CD14-positive monocyte (primary cell): ENCODE data around the gene PBX3. TPM values are rescaled to one million over a fixed set of nuclear protein-coding genes. Genes with fewer than 3 reads are reported as not detected.

Experiments used
- DNase-seq, 3 donors: peaks; one replicate each; pipeline ENCODE4 v3.0.0-alpha.2; 2011 to 2022
- H2AFZ ChIP-seq: 2 replicates; pipeline ENCODE4 v1.6.0; 2012; ENCODE audit warnings: mild to moderate bottlenecking, low read depth, low read length, inconsistent platforms; ENCODE audit not compliant: insufficient read depth, poor library complexity, severe bottlenecking
- H3K27ac ChIP-seq, 2 donors: 1 replicate in 1 of 2; 2 replicates in 1 of 2; pipeline ENCODE4 v1.5.1; 2012 to 2013; ENCODE audit warnings: low read length in 2 of 2, control low read depth in 1 of 2, inconsistent platforms in 1 of 2, low read depth in 1 of 2, mild to moderate bottlenecking in 1 of 2
- H3K27me3 ChIP-seq, 2 donors: one replicate each; pipeline versions ENCODE4 v1.6.0 to v1.6.1; 2011 to 2013; ENCODE audit warnings: low read length in 2 of 2; ENCODE audit not compliant: control insufficient read depth in 2 of 2, insufficient read depth in 2 of 2
- H3K36me3 ChIP-seq, 2 donors: replicated peaks in 1 of 2; 1 replicate in 1 of 2; 2 replicates in 1 of 2; pipeline versions ENCODE4 v1.5.1 to v1.6.1; 2012 to 2013; ENCODE audit warnings: low read length in 2 of 2, control low read depth in 1 of 2, inconsistent platforms in 1 of 2, mild to moderate bottlenecking in 1 of 2; ENCODE audit not compliant: insufficient read depth in 2 of 2, control insufficient read depth in 1 of 2
- H3K4me1 ChIP-seq, 2 donors: 1 replicate in 1 of 2; 2 replicates in 1 of 2; pipeline versions ENCODE4 v1.5.1 to v1.6.1; 2012 to 2013; ENCODE audit warnings: low read length in 2 of 2, control low read depth in 1 of 2, inconsistent platforms in 1 of 2, mild to moderate bottlenecking in 1 of 2, moderate library complexity in 1 of 2; ENCODE audit not compliant: insufficient read depth in 2 of 2, control insufficient read depth in 1 of 2
- H3K4me2 ChIP-seq: replicated peaks from 2 replicates; pipeline ENCODE3; 2012; ENCODE audit warnings: low read length, moderate library complexity, mild to moderate bottlenecking; ENCODE audit not compliant: poor library complexity, severe bottlenecking; ENCODE audit errors: extremely low read depth
- H3K4me3 ChIP-seq, 3 experiments: fragments of 200-600 bp in 1 of 3; sonication (generic) in 1 of 3; replicated peaks in 1 of 3; 1 replicate in 2 of 3; 2 replicates in 1 of 3; pipeline ENCODE4 v1.5.1; 2011 to 2013; ENCODE audit warnings: low read length in 3 of 3, mild to moderate bottlenecking in 3 of 3, control low read depth in 2 of 3, low read depth in 2 of 3, inconsistent platforms in 1 of 3, moderate library complexity in 1 of 3
- H3K79me2 ChIP-seq: 2 replicates; pipeline ENCODE4 v1.6.0; 2012; ENCODE audit warnings: mild to moderate bottlenecking, control low read depth, inconsistent platforms, low read length, moderate library complexity; ENCODE audit not compliant: insufficient read depth
- H3K9ac ChIP-seq: 2 replicates; pipeline ENCODE4 v1.6.0; 2017; ENCODE audit warnings: low read length, mild to moderate bottlenecking; ENCODE audit not compliant: insufficient read depth, poor library complexity, severe bottlenecking
- H3K9me3 ChIP-seq, 2 donors: replicated peaks in 1 of 2; 1 replicate in 1 of 2; 2 replicates in 1 of 2; pipeline versions ENCODE4 v1.5.1 to v1.6.1; 2012 to 2013; ENCODE audit warnings: low read length in 2 of 2, control low read depth in 1 of 2; ENCODE audit not compliant: control insufficient read depth in 1 of 2, insufficient read depth in 1 of 2
- H4K20me1 ChIP-seq: 2 replicates; pipeline ENCODE4 v1.6.0; 2012; ENCODE audit warnings: mild to moderate bottlenecking, low read length, control low read depth, moderate library complexity; ENCODE audit not compliant: insufficient read depth
- H3K27ac Mint-ChIP-seq, 7 donors: one replicate each; pipeline ENCODE4 v1.8.0; 2020; ENCODE audit warnings: mild to moderate bottlenecking in 7 of 7, mixed read lengths in 7 of 7, moderate library complexity in 6 of 7, inconsistent platforms in 2 of 7
- H3K27me3 Mint-ChIP-seq, 3 donors: one replicate each; pipeline ENCODE4 v1.8.0; 2021 to 2022; ENCODE audit warnings: low read depth in 3 of 3, mild to moderate bottlenecking in 3 of 3, mixed read lengths in 3 of 3, moderate library complexity in 3 of 3, inconsistent platforms in 1 of 3
- H3K36me3 Mint-ChIP-seq, 2 donors: one replicate each; pipeline ENCODE4 v1.8.0; 2020; ENCODE audit warnings: mixed read lengths in 2 of 2, inconsistent platforms in 1 of 2, mild to moderate bottlenecking in 1 of 2
- H3K4me1 Mint-ChIP-seq: one replicate; pipeline ENCODE4 v1.8.0; 2020; ENCODE audit warnings: mild to moderate bottlenecking, mixed read lengths
- H3K4me3 Mint-ChIP-seq, 2 donors: one replicate each; pipeline ENCODE4 v1.8.0; 2020; ENCODE audit warnings: mild to moderate bottlenecking in 2 of 2, mixed read lengths in 2 of 2, moderate library complexity in 1 of 2
- H3K9me3 Mint-ChIP-seq, 7 donors: one replicate each; pipeline ENCODE4 v1.8.0; 2020 to 2022; ENCODE audit warnings: mixed read lengths in 7 of 7, mild to moderate bottlenecking in 6 of 7, moderate library complexity in 6 of 7, inconsistent platforms in 2 of 7
- WGBS: methylation state at CpG from one replicate; pipeline ENCODE4 v1.1.5; 2013; ENCODE audit warnings: missing lambda C conversion rate; ENCODE audit not compliant: insufficient coverage; 5-methylcytosine and 5-hydroxymethylcytosine counted together
- intact Hi-C, 2 donors: fragments of 100-400 bp; cut with micrococcal nuclease; formaldehyde crosslinking; loops; one replicate each; pipeline versions ENCODE4 v1.15.0 to v1.15.1; 2023
- polyA plus RNA-seq, 3 donors: library from polyadenylated mRNA; depleted of rRNA in 1 of 3; unstranded in 2 of 3; stranded (reverse) in 1 of 3; fragments of 300-500 nt in 2 of 3; fragments of >200 nt in 1 of 3; fragmentation: Illumina TruSeq in 2 of 3; gene quantifications; 1 replicate in 2 of 3; 2 replicates in 1 of 3; pipeline ENCODE4 v1.2.3, GENCODE V29; 2012 to 2021
- TF ChIP-seq, protein P1 (sequence below): fragments of 200-600 bp; IDR thresholded peaks from one replicate; pipeline ENCODE4 v1.8.0; 2022; ENCODE audit warnings: antibody characterized with exemption, mild to moderate bottlenecking

The PBX3 gene
- polyA plus RNA-seq, 3 donors = 6.6 to 22.7 (median 7.1) TPM

DNA sequence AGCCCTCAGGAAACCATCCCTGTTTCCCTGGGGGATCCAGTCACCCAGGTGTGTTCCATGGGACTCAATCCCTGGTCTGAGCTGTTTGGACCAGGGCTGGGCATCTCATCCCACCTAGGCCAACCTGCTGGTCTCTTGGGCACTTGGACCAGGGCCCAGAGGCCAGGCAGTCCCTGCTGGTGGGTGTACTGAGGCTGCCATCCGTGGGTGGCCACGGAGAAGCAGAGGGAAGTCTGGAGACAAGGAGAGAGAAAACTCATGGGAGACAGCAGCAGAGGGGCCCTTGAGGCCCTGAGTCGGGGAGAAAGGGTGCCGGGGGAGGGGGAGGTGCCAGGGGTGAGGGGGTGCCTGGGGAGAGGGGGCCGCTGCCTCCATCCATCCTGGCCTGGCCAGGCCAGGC, 247.8 kb downstream of the PBX3 start:
- Mint-ChIP-seq H3K4me1 (no peaks in the 10 kb centered on the region), H3K27me3 (peaks cover 0 to 5% (median 2%) of the 10 kb centered on the region in 3 donors), H3K9me3 (peaks cover 0 to 2% (median 0%) of the 10 kb centered on the region in 7 donors), H3K36me3 (no peaks in the 10 kb centered on the region), H3K27ac (no peak overlapping the region), H3K4me3 (no peak overlapping the region)
- no peak for DNase-seq
- H3K9me3 ChIP-seq = no peaks in the 10 kb centered on the region
- H3K4me2 ChIP-seq = no peak overlapping the region
- H3K4me1 ChIP-seq = no peaks in the 10 kb centered on the region
- intact Hi-C loops = no loop called here
- H2AFZ ChIP-seq = no peak overlapping the region
- no peaks in the 10 kb centered on the region for H3K79me2 ChIP-seq
- TF ChIP-seq, protein P1, sequence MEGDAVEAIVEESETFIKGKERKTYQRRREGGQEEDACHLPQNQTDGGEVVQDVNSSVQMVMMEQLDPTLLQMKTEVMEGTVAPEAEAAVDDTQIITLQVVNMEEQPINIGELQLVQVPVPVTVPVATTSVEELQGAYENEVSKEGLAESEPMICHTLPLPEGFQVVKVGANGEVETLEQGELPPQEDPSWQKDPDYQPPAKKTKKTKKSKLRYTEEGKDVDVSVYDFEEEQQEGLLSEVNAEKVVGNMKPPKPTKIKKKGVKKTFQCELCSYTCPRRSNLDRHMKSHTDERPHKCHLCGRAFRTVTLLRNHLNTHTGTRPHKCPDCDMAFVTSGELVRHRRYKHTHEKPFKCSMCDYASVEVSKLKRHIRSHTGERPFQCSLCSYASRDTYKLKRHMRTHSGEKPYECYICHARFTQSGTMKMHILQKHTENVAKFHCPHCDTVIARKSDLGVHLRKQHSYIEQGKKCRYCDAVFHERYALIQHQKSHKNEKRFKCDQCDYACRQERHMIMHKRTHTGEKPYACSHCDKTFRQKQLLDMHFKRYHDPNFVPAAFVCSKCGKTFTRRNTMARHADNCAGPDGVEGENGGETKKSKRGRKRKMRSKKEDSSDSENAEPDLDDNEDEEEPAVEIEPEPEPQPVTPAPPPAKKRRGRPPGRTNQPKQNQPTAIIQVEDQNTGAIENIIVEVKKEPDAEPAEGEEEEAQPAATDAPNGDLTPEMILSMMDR = no peak
- H3K27ac ChIP-seq = no peak overlapping the region
- H3K36me3 ChIP-seq = no peaks in the 10 kb centered on the region
- no peaks in the 10 kb centered on the region for H3K27me3 ChIP-seq
- no peak overlapping the region for H3K4me3 ChIP-seq
- no peaks in the 10 kb centered on the region for H4K20me1 ChIP-seq
- 100% methylated on average over 3 of the region's 5 CpGs for WGBS
- H3K9ac ChIP-seq = no peak overlapping the region

GRCh38 chr9:125995706-125996105, 248.5 kb downstream of the PBX3 start:
- Mint-ChIP-seq H3K27me3 (peaks cover 0 to 8% (median 4%) of the 10 kb centered on the region in 3 donors), H3K36me3 (no peaks in the 10 kb centered on the region), H3K27ac (no peak overlapping the region), H3K9me3 (peaks cover 0 to 2% (median 0%) of the 10 kb centered on the region in 7 donors), H3K4me3 (no peak overlapping the region), H3K4me1 (peaks cover 4% of the 10 kb centered on the region)
- H3K4me1 ChIP-seq = no peaks in the 10 kb centered on the region
- intact Hi-C loops = no loop called here
- no peak overlapping the region for H3K4me2 ChIP-seq
- H3K27me3 ChIP-seq = no peaks in the 10 kb centered on the region
- H3K79me2 ChIP-seq = no peaks in the 10 kb centered on the region
- no peak overlapping the region for H3K9ac ChIP-seq
- H2AFZ ChIP-seq = no peak overlapping the region
- WGBS = 86% methylated on average over 8 of the region's 10 CpGs
- no peak overlapping the region for H3K4me3 ChIP-seq
- H3K36me3 ChIP-seq = no peaks in the 10 kb centered on the region
- no peak overlapping the region for H3K27ac ChIP-seq
- H4K20me1 ChIP-seq = no peaks in the 10 kb centered on the region
- no peak for DNase-seq
- TF ChIP-seq, protein P1 = no peak
- H3K9me3 ChIP-seq = no peaks in the 10 kb centered on the region
